ENCODE results near the gene MYOG.
A peak's percentile ranks its signal among the peaks of the same experiment; 100 is the strongest.

Gene MYOG

GRCh38 chr1:203126866-203127665 is 41.3 kb upstream of the MYOG start:
- peak; percentile 42 for ATAC-seq
- TF ChIP-seq OSR1 (CRISPR knock-in tag; IDR thresholded peaks at IDR 0.05) (no peak), ZFP3 (CRISPR knock-in tag; IDR thresholded peaks at IDR 0.05) (no peak), ZNF8 (CRISPR knock-in tag; IDR thresholded peaks at IDR 0.05) (no peak), ISL1 (CRISPR knock-in tag; IDR thresholded peaks at IDR 0.05) (no peak), POU6F1 (CRISPR knock-in tag; IDR thresholded peaks at IDR 0.05; ENCODE audit: borderline replicate concordance, low read depth) (no peak), ZC3H10 (CRISPR knock-in tag; IDR thresholded peaks at IDR 0.05) (no peak), CSRNP3 (CRISPR knock-in tag; IDR thresholded peaks at IDR 0.05) (no peak), ZNF565 (CRISPR knock-in tag; conservative IDR thresholded peaks at IDR 0.05; ENCODE audit: low read depth) (no peak), PPARA (CRISPR knock-in tag; IDR thresholded peaks at IDR 0.05; ENCODE audit: borderline replicate concordance) (no peak), TCF4 (CRISPR knock-in tag; IDR thresholded peaks at IDR 0.05; ENCODE audit: borderline replicate concordance) (no peak), ZFP30 (CRISPR knock-in tag; IDR thresholded peaks at IDR 0.05) (no peak), CSDC2 (CRISPR knock-in tag; IDR thresholded peaks at IDR 0.05) (no peak), ZNF70 (CRISPR knock-in tag; IDR thresholded peaks at IDR 0.05) (no peak), RARB (CRISPR knock-in tag; IDR thresholded peaks at IDR 0.05) (no peak)
- TF ChIP-seq, protein P1, sequence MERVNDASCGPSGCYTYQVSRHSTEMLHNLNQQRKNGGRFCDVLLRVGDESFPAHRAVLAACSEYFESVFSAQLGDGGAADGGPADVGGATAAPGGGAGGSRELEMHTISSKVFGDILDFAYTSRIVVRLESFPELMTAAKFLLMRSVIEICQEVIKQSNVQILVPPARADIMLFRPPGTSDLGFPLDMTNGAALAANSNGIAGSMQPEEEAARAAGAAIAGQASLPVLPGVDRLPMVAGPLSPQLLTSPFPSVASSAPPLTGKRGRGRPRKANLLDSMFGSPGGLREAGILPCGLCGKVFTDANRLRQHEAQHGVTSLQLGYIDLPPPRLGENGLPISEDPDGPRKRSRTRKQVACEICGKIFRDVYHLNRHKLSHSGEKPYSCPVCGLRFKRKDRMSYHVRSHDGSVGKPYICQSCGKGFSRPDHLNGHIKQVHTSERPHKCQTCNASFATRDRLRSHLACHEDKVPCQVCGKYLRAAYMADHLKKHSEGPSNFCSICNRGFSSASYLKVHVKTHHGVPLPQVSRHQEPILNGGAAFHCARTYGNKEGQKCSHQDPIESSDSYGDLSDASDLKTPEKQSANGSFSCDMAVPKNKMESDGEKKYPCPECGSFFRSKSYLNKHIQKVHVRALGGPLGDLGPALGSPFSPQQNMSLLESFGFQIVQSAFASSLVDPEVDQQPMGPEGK (CRISPR knock-in tag; IDR thresholded peaks at IDR 0.05; ENCODE audit: borderline replicate concordance), result no peak

GRCh38 chr1:203126151-203126865 is 40.5 kb upstream of the MYOG start:
- peak; percentile 45 for ATAC-seq
- TF ChIP-seq ZFP3 (CRISPR knock-in tag; IDR thresholded peaks at IDR 0.05), result no peak
- TF ChIP-seq TSHZ2 (CRISPR knock-in tag; IDR thresholded peaks at IDR 0.05), result no peak
- TF ChIP-seq POU6F1 (CRISPR knock-in tag; IDR thresholded peaks at IDR 0.05; ENCODE audit: borderline replicate concordance, low read depth), result no peak
- no peak for TF ChIP-seq OSR1 (CRISPR knock-in tag; IDR thresholded peaks at IDR 0.05)
- TF ChIP-seq ZNF70 (CRISPR knock-in tag; IDR thresholded peaks at IDR 0.05), result no peak
- no peak for TF ChIP-seq PPARA (CRISPR knock-in tag; IDR thresholded peaks at IDR 0.05; ENCODE audit: borderline replicate concordance)
- no peak for TF ChIP-seq TCF4 (CRISPR knock-in tag; IDR thresholded peaks at IDR 0.05; ENCODE audit: borderline replicate concordance)
- TF ChIP-seq CSRNP3 (CRISPR knock-in tag; IDR thresholded peaks at IDR 0.05), result no peak
- TF ChIP-seq ZNF565 (CRISPR knock-in tag; conservative IDR thresholded peaks at IDR 0.05; ENCODE audit: low read depth), result no peak
- no peak for TF ChIP-seq ZC3H10 (CRISPR knock-in tag; IDR thresholded peaks at IDR 0.05)
- TF ChIP-seq BACH2 (CRISPR knock-in tag; IDR thresholded peaks at IDR 0.05; ENCODE audit: borderline replicate concordance), result no peak
- no peak for TF ChIP-seq ARNTL (CRISPR knock-in tag; IDR thresholded peaks at IDR 0.05; ENCODE audit: borderline replicate concordance, low read depth)
- no peak for TF ChIP-seq CSDC2 (CRISPR knock-in tag; IDR thresholded peaks at IDR 0.05)
- no peak for TF ChIP-seq GLIS3 (CRISPR knock-in tag; IDR thresholded peaks at IDR 0.05)
- no peak for TF ChIP-seq ESRRG (CRISPR knock-in tag; IDR thresholded peaks at IDR 0.05)
- TF ChIP-seq TOX (CRISPR knock-in tag; IDR thresholded peaks at IDR 0.05; ENCODE audit: borderline replicate concordance), result no peak

All from SK-N-SH treated with all-trans-retinoic acid at 6 μM for 48 hours (cell line).